CD4-positive, alpha-beta T cell treated with Interleukin-2 at 100 ng/mL for 4 hours (primary cell): ENCODE data around the gene CCDC157.
A peak's percentile ranks its signal among the peaks of the same experiment; 100 is the strongest.

Experiments used
- DNase-seq: peaks from one replicate; pipeline ENCODE4 v3.0.0-alpha.2; 2020; ENCODE audit warnings: low spot score

The CCDC157 gene

GRCh38 chr22:30356449-30357235 lies at the start of gene CCDC157, which contains the start of gene SF3A1:
CCDC157 (plus strand) TSS chr22:30357007; CDS start chr22:30366001, 8,994 bp downstream.
SF3A1 (minus strand) TSS chr22:30356894; CDS start chr22:30356792, 102 bp downstream.
- peak; percentile 81 for DNase-seq

- no peak for DNase-seq
Measured at GRCh38 chr22:30307041-30307574, 49.7 kb upstream of the CCDC157 start.

GRCh38 chr22:30308093-30308492 lies 48.7 kb upstream of the CCDC157 start:
- DNase-seq = no peak

GRCh38 chr22:30308518-30309230 lies 48.1 kb upstream of the CCDC157 start:
- DNase-seq = peak; percentile 57

GRCh38 chr22:30309951-30310741 lies 46.7 kb upstream of the CCDC157 start:
- DNase-seq = peak; percentile 43

- no peak for DNase-seq
Measured at GRCh38 chr22:30310881-30311771, 45.7 kb upstream of the CCDC157 start.

GRCh38 chr22:30312053-30312452 lies 44.8 kb upstream of the CCDC157 start:
- no peak for DNase-seq

- DNase-seq = peak; percentile 15
Measured at GRCh38 chr22:30313527-30314363, 43.1 kb upstream of the CCDC157 start.

GRCh38 chr22:30314915-30315314 lies 41.9 kb upstream of the CCDC157 start:
- DNase-seq = peak; percentile 60

- DNase-seq = no peak
Measured at GRCh38 chr22:30315962-30316576, 40.7 kb upstream of the CCDC157 start.

GRCh38 chr22:30317778-30318177 lies 39.0 kb upstream of the CCDC157 start:
- DNase-seq = no peak

- DNase-seq = no peak
Measured at GRCh38 chr22:30318799-30319419, 37.9 kb upstream of the CCDC157 start.

- DNase-seq = no peak
Measured at GRCh38 chr22:30320021-30320556, 36.7 kb upstream of the CCDC157 start.

GRCh38 chr22:30321461-30321860 lies 35.3 kb upstream of the CCDC157 start:
- DNase-seq = no peak

GRCh38 chr22:30323246-30323645 lies 33.6 kb upstream of the CCDC157 start:
- DNase-seq = no peak

- DNase-seq = peak; percentile 42
Measured at GRCh38 chr22:30324014-30324730, 32.6 kb upstream of the CCDC157 start.

GRCh38 chr22:30325065-30325720 lies 31.6 kb upstream of the CCDC157 start:
- no peak for DNase-seq
